Spleen (tissue), 11 donors: Measurements from ENCODE around the gene CDK12. TPM values are rescaled to one million over a fixed set of nuclear protein-coding genes. Genes with fewer than 3 reads are reported as not detected.
"Not testable (repeated sequence)": the region's sequence is repeated elsewhere in the genome, so short reads cannot be mapped to it uniquely, and the experiment has no call there.

Experiments
- DNase-seq: peaks from one replicate; pipeline ENCODE4 v3.0.0-alpha.2; 2020
- H3K27ac ChIP-seq, 8 donors: fragments of 200-600 bp; sonication (generic) in 7 of 8; 1 replicate in 4 of 8; 2 replicates in 4 of 8; pipeline versions ENCODE4 v1.5.0 to v1.8.0; 2016 to 2021; ENCODE audit warnings: inconsistent platforms in 4 of 8, mild to moderate bottlenecking in 4 of 8, moderate library complexity in 1 of 8
- H3K27me3 ChIP-seq, 7 donors: fragments of 200-600 bp; sonication (generic) in 6 of 7; replicated peaks in 1 of 7; 1 replicate in 4 of 7; 2 replicates in 3 of 7; pipeline versions ENCODE4 v1.5.0 to v1.8.0; 2016 to 2021; ENCODE audit warnings: inconsistent platforms in 3 of 7, mild to moderate bottlenecking in 1 of 7
- H3K36me3 ChIP-seq, 6 donors: fragments of 200-600 bp; sonication (generic) in 5 of 6; 1 replicate in 4 of 6; 2 replicates in 2 of 6; pipeline versions ENCODE4 v1.5.0 to v1.8.0; 2016 to 2021; ENCODE audit warnings: inconsistent platforms in 2 of 6
- H3K4me1 ChIP-seq, 6 donors: fragments of 200-600 bp; sonication (generic) in 5 of 6; 1 replicate in 3 of 6; 2 replicates in 3 of 6; pipeline versions ENCODE4 v1.5.0 to v1.8.0; 2016 to 2021; ENCODE audit warnings: inconsistent platforms in 3 of 6
- H3K4me3 ChIP-seq, 8 donors: fragments of 200-600 bp; sonication (generic) in 7 of 8; 1 replicate in 4 of 8; 2 replicates in 4 of 8; pipeline versions ENCODE4 v1.5.0 to v1.8.0; 2016 to 2021; ENCODE audit warnings: inconsistent platforms in 4 of 8, mild to moderate bottlenecking in 4 of 8, moderate library complexity in 2 of 8
- H3K9me3 ChIP-seq, 8 donors: fragments of 200-600 bp; sonication (generic) in 7 of 8; 1 replicate in 4 of 8; 2 replicates in 4 of 8; pipeline versions ENCODE4 v1.5.0 to v1.8.0; 2016 to 2021; ENCODE audit warnings: inconsistent platforms in 4 of 8
- CTCF ChIP-seq, 11 experiments: fragments of 200-600 bp in 7 of 11; fragments of 450-650 bp in 4 of 11; sonication (generic) in 4 of 11; IDR thresholded peaks in 8 of 11; conservative IDR thresholded peaks in 3 of 11; 1 replicate in 7 of 11; 2 replicates in 4 of 11; pipeline versions ENCODE4 v1.4.0 to v1.8.0; 2016 to 2021; ENCODE audit warnings: antibody characterized with exemption in 11 of 11, inconsistent platforms in 4 of 11, mild to moderate bottlenecking in 1 of 11
- POLR2A ChIP-seq, 3 donors: fragments of 450-650 bp; IDR thresholded peaks; one replicate each; pipeline ENCODE4 v1.5.1; 2017; ENCODE audit warnings: antibody characterized with exemption in 3 of 3, mild to moderate bottlenecking in 1 of 3
- POLR2AphosphoS5 ChIP-seq, 3 donors: sonication (generic); formaldehyde crosslinking; IDR thresholded peaks; one replicate each; pipeline ENCODE4 v1.5.1; 2017; ENCODE audit warnings: antibody characterized with exemption in 3 of 3
- WGBS, 5 donors: extraction: QIAGEN DNeasy Blood & Tissue Kit in 3 of 5; methylation state at CpG; one replicate each; pipeline versions ENCODE4 v1.1.5 to v1.1.7; 2013 to 2018; 5-methylcytosine and 5-hydroxymethylcytosine counted together
- intact Hi-C: fragments of 100-400 bp; cut with DNase I; formaldehyde crosslinking; loops from one replicate; pipeline ENCODE4 v1.15.0; 2023; ENCODE audit warnings: low total_unique reads
- polyA plus RNA-seq, 3 donors: library from polyadenylated mRNA; stranded (reverse); fragments of 200-250 nt; gene quantifications; one replicate each; pipeline ENCODE4 v1.2.1, GENCODE V29; 2013
- total RNA-seq, 7 donors: library from RNA; depleted of rRNA in 3 of 7; stranded (reverse); fragments of >200 nt in 3 of 7; fragmentation: NEBNext Ultra II Directional in 4 of 7; extraction: Animal tissue kit (Norgen Biotek cat#: 25700) in 4 of 7; gene quantifications; one replicate each; pipeline versions ENCODE4 v1.1.0 to v1.2.1, GENCODE V29; 2016 to 2021
- donor health status: healthy with polysubstance abuse.
- donor health status: DM: no; HTN: no; CAD: no; lungs with moderate emphysema.
- donor health status: DM: no; HTN: no; CAD: no.
- donor health status: Bipolar disorder and iron deficiency.
- donor health status: healthy.
- donor health status: DM: no; HTN: no; CAD: no.
- donor health status: DM: yes; HTN: yes; CAD: no.

CDK12 gene
- total and polyA plus RNA-seq, 10 donors = 6.9 to 88.1 (median 72.7) TPM

GRCh38 chr17:39486242-39486641 is 25.0 kb downstream of the CDK12 start:
- WGBS, 5 donors = 79 to 88% (median 80%) methylated on average over 2 of the region's 2 CpGs
- Histone ChIP-seq H3K27me3 (no peaks in the 10 kb centered on the region), H3K4me3 (no peak overlapping the region), H3K9me3 (no peaks in the 10 kb centered on the region), H3K27ac (no peak overlapping the region), H3K4me1 (peaks cover 0 to 17% (median 5%) of the 10 kb centered on the region in 6 donors), H3K36me3 (peaks cover 0 to 99% (median 31%) of the 10 kb centered on the region in 6 donors)
- TF ChIP-seq POLR2AphosphoS5 (IDR thresholded peaks at IDR 0.05) = no peak
- no peak for TF ChIP-seq POLR2A (IDR thresholded peaks at IDR 0.05)
- TF ChIP-seq CTCF (IDR thresholded peaks at IDR 0.05 in 8 of 11, conservative IDR thresholded peaks at IDR 0.05 in 3 of 11) = no peak
- DNase-seq = no peak
- intact Hi-C loops = no loop called here

- H3K27me3 ChIP-seq, H3K4me3 ChIP-seq, H3K9me3 ChIP-seq, H3K27ac ChIP-seq, intact Hi-C loops, DNase-seq: not testable (repeated sequence)
- Histone ChIP-seq H3K4me1 (peaks cover 0 to 17% (median 5%) of the 10 kb centered on the region in 6 donors), H3K36me3 (peaks cover 0 to 99% (median 33%) of the 10 kb centered on the region in 6 donors)
- 84 to 94% (median 91%) methylated on average over 3 of the region's 3 CpGs for WGBS, 5 donors
These were observed 26.2 kb downstream of the CDK12 start for GRCh38 chr17:39487490-39487889.

- no peak for TF ChIP-seq POLR2A (IDR thresholded peaks at IDR 0.05)
- TF ChIP-seq CTCF (IDR thresholded peaks at IDR 0.05 in 8 of 11, conservative IDR thresholded peaks at IDR 0.05 in 3 of 11) = no peak
- no peaks in the 10 kb centered on the region for H3K9me3 ChIP-seq
- H3K36me3 ChIP-seq = peaks cover 2 to 99% (median 37%) of the 10 kb centered on the region in 6 donors
- no peaks in the 10 kb centered on the region for H3K27me3 ChIP-seq
- peaks cover 0 to 17% (median 5%) of the 10 kb centered on the region in 6 donors for H3K4me1 ChIP-seq
- H3K27ac ChIP-seq = no peak overlapping the region
- intact Hi-C loops = no loop called here
- WGBS, 5 donors = 94 to 98% (median 95%) methylated on average over 4 of the region's 4 CpGs
- no peak overlapping the region for H3K4me3 ChIP-seq
- no peak for DNase-seq
These were observed 26.7 kb downstream of the CDK12 start for GRCh38 chr17:39487946-39488345.

- H3K27me3 ChIP-seq, H3K4me1 ChIP-seq, intact Hi-C loops, H3K4me3 ChIP-seq, H3K9me3 ChIP-seq, DNase-seq, H3K27ac ChIP-seq: not testable (repeated sequence)
- peaks cover 13 to 98% (median 96%) of the 10 kb centered on the region in 6 donors for H3K36me3 ChIP-seq
- WGBS, 5 donors = 91 to 98% (median 94%) methylated on average over 12 of the region's 12 CpGs
These were observed 35.6 kb downstream of the CDK12 start for GRCh38 chr17:39496921-39497320.

GRCh38 chr17:39507511-39507910 is 46.2 kb downstream of the CDK12 start:
- Histone ChIP-seq H3K36me3 (peaks cover 0 to 100% (median 80%) of the 10 kb centered on the region in 6 donors), H3K9me3 (no peaks in the 10 kb centered on the region), H3K4me1 (no peaks in the 10 kb centered on the region), H3K27me3 (no peaks in the 10 kb centered on the region), H3K27ac (no peak overlapping the region), H3K4me3 (no peak overlapping the region)
- intact Hi-C loops = no loop called here
- DNase-seq = no peak
- WGBS, 5 donors = 90 to 100% (median 92%) methylated on average over 2 of the region's 2 CpGs
- no peak for TF ChIP-seq POLR2AphosphoS5 (IDR thresholded peaks at IDR 0.05)

- intact Hi-C loops = no loop called here
- H3K27me3 ChIP-seq = no peaks in the 10 kb centered on the region
- H3K4me1 ChIP-seq = no peaks in the 10 kb centered on the region
- H3K27ac ChIP-seq = no peak overlapping the region
- WGBS, 5 donors = 91 to 98% (median 95%) methylated on average over 2 of the region's 2 CpGs
- TF ChIP-seq CTCF (IDR thresholded peaks at IDR 0.05 in 8 of 11, conservative IDR thresholded peaks at IDR 0.05 in 3 of 11) = no peak
- TF ChIP-seq POLR2AphosphoS5 (IDR thresholded peaks at IDR 0.05) = no peak
- no peak for TF ChIP-seq POLR2A (IDR thresholded peaks at IDR 0.05)
- no peak overlapping the region for H3K4me3 ChIP-seq
- DNase-seq = no peak
- peaks cover 0 to 100% (median 79%) of the 10 kb centered on the region in 6 donors for H3K36me3 ChIP-seq
- no peaks in the 10 kb centered on the region for H3K9me3 ChIP-seq
These were observed 47.7 kb downstream of the CDK12 start for GRCh38 chr17:39508987-39509386.
